Astrocyte (in vitro differentiated cells and primary cell): ENCODE data around the gene PDE4DIP.
"Not testable (repeated sequence)": the region's sequence is repeated elsewhere in the genome, so short reads cannot be mapped to it uniquely, and the experiment has no call there.

Source experiments
- EZH2 ChIP-seq: IDR thresholded peaks from 2 replicates; pipeline ENCODE4 v1.6.1; 2012; ENCODE audit warnings: mild to moderate bottlenecking, low read length, inconsistent platforms; ENCODE audit not compliant: insufficient read depth
- TF ChIP-seq, protein P1 (sequence below): IDR thresholded peaks from 2 replicates; pipeline ENCODE4 v1.5.1; 2011; ENCODE audit warnings: low read depth, mild to moderate bottlenecking, inconsistent platforms, low read length, moderate library complexity; ENCODE audit not compliant: insufficient read depth

DNA sequence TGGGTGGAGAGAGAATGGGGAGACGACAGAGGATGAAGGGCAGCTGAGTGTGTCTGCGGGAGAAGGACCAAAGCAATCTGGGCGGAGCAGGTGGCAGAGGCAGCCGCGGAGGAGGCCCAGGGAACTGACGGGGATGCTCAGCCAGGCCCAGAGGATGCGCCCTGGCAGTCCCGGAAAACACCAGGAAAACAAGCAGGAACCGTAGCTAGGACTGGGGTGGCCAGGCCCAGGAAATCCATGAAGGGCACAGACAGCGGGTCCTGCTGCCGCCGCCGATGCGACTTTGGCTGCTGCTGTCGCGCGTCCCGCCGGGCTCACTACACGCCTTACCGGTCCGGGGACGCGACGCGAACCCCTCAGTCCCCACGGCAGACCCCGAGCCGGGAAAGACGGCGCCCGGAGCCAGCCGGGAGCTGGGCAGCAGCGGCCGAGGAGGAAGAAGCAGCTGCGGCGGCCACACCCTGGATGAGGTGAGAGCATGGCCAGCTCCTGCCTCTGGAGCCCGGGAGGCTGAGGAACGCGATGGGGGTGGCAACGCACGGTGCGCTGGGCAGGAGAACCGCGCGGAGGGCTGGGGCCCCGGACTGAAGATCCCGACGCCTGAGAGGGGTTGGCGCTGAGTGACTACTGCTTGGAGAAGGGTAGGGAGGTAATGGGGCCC is 35.8 kb upstream of the PDE4DIP start:
- TF ChIP-seq, protein P1, sequence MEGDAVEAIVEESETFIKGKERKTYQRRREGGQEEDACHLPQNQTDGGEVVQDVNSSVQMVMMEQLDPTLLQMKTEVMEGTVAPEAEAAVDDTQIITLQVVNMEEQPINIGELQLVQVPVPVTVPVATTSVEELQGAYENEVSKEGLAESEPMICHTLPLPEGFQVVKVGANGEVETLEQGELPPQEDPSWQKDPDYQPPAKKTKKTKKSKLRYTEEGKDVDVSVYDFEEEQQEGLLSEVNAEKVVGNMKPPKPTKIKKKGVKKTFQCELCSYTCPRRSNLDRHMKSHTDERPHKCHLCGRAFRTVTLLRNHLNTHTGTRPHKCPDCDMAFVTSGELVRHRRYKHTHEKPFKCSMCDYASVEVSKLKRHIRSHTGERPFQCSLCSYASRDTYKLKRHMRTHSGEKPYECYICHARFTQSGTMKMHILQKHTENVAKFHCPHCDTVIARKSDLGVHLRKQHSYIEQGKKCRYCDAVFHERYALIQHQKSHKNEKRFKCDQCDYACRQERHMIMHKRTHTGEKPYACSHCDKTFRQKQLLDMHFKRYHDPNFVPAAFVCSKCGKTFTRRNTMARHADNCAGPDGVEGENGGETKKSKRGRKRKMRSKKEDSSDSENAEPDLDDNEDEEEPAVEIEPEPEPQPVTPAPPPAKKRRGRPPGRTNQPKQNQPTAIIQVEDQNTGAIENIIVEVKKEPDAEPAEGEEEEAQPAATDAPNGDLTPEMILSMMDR, result not testable (repeated sequence)
- TF ChIP-seq EZH2, result not testable (repeated sequence)
